ENCODE measurements around the gene COL23A1. TPM values are rescaled to one million over a fixed set of nuclear protein-coding genes. Genes with fewer than 3 reads are reported as not detected.

The COL23A1 gene
- total RNA-seq, 1 donor from 2014 or later: 0.12 TPM

DNA sequence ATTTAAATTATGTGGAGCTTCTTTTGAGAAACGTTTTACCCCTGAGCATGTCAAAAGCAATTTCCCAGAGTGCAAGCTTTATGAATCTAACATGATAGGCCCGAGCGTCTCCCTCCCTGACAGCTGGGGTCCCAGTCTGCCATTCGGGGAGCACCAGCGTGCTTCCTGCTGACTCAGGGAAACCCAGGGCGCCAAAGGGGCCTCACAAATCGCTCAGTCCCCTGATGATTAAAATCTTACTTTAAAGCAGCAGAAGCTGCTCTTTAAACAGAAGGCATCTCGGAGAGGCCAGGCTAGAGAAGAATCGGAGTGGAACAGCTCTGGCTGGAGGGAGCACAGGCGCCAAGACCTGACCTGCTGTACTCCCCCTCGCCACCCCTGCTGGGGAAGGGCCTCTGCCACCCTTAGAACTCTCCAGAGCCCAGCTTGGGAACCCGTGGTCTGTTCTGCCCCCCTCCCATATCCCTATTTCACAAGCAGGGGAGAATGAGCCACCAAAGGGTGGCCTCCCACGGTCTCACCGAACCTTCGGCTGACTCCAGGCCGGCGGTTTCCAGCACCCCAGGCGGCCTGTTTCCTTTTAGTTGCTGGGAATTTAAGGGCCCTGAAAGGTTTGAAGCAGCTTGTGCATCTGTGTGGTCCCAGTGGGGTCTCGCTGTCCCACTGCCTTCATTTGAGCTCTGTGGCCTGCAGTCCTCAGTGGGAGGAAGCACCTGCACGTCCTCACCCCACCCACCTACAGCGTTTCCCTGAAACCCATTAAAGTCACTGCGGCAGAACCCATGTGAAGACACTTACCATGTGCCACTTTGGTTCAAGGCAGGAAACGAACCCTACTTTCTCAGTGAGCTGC, 147.6 kb downstream of the COL23A1 start:
- H3K9me3 Mint-ChIP-seq (ENCODE audit: low read depth): peaks cover 5% of the 10 kb centered on the region
- H3K27ac Mint-ChIP-seq (ENCODE audit: unreplicated experiment): no peak overlapping the region
- H3K27me3 Mint-ChIP-seq (ENCODE audit: low read depth): peaks cover 6% of the 10 kb centered on the region
- TF ChIP-seq, protein P1, sequence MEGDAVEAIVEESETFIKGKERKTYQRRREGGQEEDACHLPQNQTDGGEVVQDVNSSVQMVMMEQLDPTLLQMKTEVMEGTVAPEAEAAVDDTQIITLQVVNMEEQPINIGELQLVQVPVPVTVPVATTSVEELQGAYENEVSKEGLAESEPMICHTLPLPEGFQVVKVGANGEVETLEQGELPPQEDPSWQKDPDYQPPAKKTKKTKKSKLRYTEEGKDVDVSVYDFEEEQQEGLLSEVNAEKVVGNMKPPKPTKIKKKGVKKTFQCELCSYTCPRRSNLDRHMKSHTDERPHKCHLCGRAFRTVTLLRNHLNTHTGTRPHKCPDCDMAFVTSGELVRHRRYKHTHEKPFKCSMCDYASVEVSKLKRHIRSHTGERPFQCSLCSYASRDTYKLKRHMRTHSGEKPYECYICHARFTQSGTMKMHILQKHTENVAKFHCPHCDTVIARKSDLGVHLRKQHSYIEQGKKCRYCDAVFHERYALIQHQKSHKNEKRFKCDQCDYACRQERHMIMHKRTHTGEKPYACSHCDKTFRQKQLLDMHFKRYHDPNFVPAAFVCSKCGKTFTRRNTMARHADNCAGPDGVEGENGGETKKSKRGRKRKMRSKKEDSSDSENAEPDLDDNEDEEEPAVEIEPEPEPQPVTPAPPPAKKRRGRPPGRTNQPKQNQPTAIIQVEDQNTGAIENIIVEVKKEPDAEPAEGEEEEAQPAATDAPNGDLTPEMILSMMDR (IDR thresholded peaks at IDR 0.05): no peak
- no peaks in the 10 kb centered on the region for H3K36me3 Mint-ChIP-seq (ENCODE audit: low read depth)
- DNase-seq (ENCODE audit: low spot score): no peak
- no peak overlapping the region for H3K4me3 Mint-ChIP-seq (ENCODE audit: unreplicated experiment)
- no peaks in the 10 kb centered on the region for H3K4me1 Mint-ChIP-seq (ENCODE audit: low read depth)

DNA sequence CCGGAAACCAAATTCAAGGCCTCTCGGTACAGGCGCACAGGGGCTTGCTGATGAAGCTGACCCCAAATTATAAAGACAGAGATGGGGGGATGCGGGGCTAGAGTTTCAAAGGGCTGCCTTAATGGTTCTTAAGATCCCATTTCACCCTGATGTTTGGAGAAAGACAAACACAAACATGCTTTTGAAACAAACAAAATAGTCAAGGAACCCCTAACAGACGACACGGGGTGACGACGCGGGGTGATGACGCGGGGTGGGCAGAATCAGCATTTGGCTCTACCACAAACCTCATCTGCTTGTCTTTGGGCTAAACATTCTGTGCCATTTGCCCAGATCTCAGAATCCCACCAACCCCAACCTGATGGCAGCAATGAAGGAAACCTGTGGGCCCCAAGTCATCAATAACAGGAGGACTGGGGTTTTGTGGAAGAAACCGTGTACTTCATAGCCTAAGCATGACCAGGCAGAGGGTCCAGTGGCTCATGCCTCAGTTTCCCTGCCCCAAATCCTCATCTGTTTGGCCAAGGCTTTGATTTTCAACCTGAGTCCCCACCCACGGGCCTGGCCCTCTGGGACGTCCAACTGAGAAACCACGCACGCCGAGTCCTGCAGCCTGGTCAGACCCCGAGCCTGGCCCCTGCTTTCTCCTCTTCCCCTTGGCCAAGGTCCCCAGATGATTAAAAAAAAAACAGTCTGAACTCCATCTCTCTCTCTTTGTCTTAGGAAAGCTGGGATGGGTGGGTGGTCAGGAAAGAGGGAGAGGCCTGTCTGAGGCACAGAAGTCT, 148.5 kb downstream of the COL23A1 start:
- peaks cover 5% of the 10 kb centered on the region for H3K9me3 Mint-ChIP-seq (ENCODE audit: low read depth)
- DNase-seq (ENCODE audit: low spot score): no peak
- H3K4me3 Mint-ChIP-seq (ENCODE audit: unreplicated experiment): no peak overlapping the region
- TF ChIP-seq, protein P1 (IDR thresholded peaks at IDR 0.05): no peak
- H3K36me3 Mint-ChIP-seq (ENCODE audit: low read depth): no peaks in the 10 kb centered on the region
- no peak overlapping the region for H3K27ac Mint-ChIP-seq (ENCODE audit: unreplicated experiment)
- H3K4me1 Mint-ChIP-seq (ENCODE audit: low read depth): no peaks in the 10 kb centered on the region
- H3K27me3 Mint-ChIP-seq (ENCODE audit: low read depth): peaks cover 6% of the 10 kb centered on the region

DNA sequence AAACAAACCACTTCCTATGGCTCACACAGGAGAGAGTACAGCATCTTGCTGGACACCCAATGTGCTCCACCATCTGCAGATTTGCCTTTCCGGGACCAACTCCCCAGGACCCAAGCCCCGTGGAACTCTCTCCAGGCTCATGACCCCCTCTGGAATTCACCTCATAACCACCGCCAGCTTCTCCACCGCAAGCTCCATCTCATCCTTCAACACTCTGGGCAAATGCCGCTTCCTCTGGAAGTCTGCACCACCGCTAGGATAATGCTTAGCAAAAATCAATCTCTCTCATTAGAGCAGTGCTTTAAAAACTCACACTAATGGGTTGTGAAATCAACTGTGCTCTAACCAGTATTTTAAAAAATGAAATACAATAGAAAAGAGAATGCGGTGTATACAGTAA, 150.0 kb downstream of the COL23A1 start:
- Mint-ChIP-seq H3K4me3 (ENCODE audit: unreplicated experiment) (no peak overlapping the region), H3K4me1 (ENCODE audit: low read depth) (no peaks in the 10 kb centered on the region), H3K27me3 (ENCODE audit: low read depth) (peaks cover 9% of the 10 kb centered on the region), H3K36me3 (ENCODE audit: low read depth) (no peaks in the 10 kb centered on the region), H3K27ac (ENCODE audit: unreplicated experiment) (no peak overlapping the region), H3K9me3 (ENCODE audit: low read depth) (no peaks in the 10 kb centered on the region)
- TF ChIP-seq, protein P1 (IDR thresholded peaks at IDR 0.05): no peak
- no peak for DNase-seq (ENCODE audit: low spot score)

DNA sequence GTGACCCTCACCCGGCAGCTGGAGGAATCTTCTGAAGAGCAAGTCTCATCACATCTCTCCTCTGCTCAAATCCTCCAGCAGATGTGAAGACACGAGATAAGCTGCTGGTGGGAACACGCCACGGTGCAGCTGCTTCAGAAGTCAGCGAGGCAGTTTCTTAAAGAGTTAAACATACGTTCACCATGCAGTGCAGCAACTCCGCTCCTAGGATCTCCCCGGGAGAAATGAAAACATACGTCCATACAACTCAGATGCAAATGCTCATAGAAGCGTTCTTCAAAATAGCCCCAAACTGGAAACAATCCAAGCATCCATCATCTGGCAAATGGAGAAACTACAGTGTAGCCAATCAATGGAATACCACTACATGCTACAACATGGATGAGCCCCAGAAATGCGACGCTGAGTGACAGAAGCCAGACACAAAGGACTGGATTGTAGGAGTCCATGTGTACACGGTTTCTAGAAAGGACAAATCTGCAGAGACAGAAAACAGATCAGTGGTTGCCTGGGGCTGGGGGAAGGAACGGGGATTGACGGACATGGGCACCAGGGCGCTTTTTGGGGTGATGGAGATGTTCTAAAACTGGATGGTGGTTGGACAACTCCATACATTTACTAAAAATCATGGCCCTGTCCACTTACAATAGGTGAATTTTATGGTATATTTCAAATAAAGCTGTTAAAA, 150.6 kb downstream of the COL23A1 start:
- Mint-ChIP-seq H3K27ac (ENCODE audit: unreplicated experiment) (no peak overlapping the region), H3K9me3 (ENCODE audit: low read depth) (no peaks in the 10 kb centered on the region), H3K36me3 (ENCODE audit: low read depth) (no peaks in the 10 kb centered on the region), H3K4me3 (ENCODE audit: unreplicated experiment) (no peak overlapping the region), H3K27me3 (ENCODE audit: low read depth) (peaks cover 9% of the 10 kb centered on the region), H3K4me1 (ENCODE audit: low read depth) (no peaks in the 10 kb centered on the region)
- TF ChIP-seq, protein P1 (IDR thresholded peaks at IDR 0.05): no peak
- DNase-seq (ENCODE audit: low spot score): no peak

DNA sequence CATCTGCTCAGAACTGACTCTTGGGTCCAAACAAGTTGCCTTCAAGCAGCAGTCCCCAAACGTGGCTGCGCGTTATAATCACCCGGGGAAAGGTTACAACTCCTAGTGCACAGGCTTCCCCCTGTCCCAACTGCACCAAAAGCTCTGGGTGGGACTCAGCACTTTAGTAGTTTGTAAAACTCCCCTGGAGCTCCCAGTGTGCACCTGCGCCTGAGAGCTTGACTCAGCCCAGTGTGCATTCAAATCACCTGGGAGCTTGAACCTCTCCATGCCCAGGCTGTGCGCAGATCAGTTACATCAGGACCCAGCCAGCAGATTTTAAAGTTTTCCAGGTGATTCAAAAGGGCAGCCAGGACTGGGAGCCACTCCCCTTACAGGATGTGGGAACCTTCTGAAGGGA, 151.4 kb downstream of the COL23A1 start:
- H3K4me1 Mint-ChIP-seq (ENCODE audit: low read depth): no peaks in the 10 kb centered on the region
- DNase-seq (ENCODE audit: low spot score): no peak
- H3K4me3 Mint-ChIP-seq (ENCODE audit: unreplicated experiment): no peak overlapping the region
- H3K27ac Mint-ChIP-seq (ENCODE audit: unreplicated experiment): no peak overlapping the region
- no peaks in the 10 kb centered on the region for H3K36me3 Mint-ChIP-seq (ENCODE audit: low read depth)
- TF ChIP-seq, protein P1 (IDR thresholded peaks at IDR 0.05): no peak
- H3K9me3 Mint-ChIP-seq (ENCODE audit: low read depth): no peaks in the 10 kb centered on the region
- peaks cover 9% of the 10 kb centered on the region for H3K27me3 Mint-ChIP-seq (ENCODE audit: low read depth)

Measured in chondrocyte (in vitro differentiated cells).